ENCODE results near the gene IGFBP7. TPM values are rescaled to one million over a fixed set of nuclear protein-coding genes. Genes with fewer than 3 reads are reported as not detected.

Gene IGFBP7
- polyA plus RNA-seq, 2 of the 4 experiments (the other 2 are of a cell fraction): 133 to 227 TPM

DNA sequence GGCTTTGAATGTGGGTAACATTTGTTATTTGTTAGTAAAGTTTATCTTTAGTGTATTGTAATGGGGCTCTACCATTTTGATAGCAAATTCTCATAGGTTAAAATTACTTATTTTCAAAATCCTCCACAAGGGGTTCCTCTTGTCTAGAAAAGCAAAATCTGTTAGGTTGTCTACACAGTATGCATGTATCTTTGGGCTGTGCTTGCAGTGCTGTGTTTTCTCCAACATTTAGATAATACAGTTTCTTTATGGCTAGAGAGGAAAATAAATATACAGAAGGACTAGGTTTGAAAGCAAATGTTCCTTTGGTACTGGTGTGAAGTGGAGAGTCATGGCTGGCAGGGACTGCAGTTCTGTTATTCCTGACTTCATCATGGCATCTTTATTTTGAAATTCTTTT, 91.2 kb downstream of the IGFBP7 start:
- no peak; a peak in 2 of 6 replicates for ATAC-seq
- H3K4me2 ChIP-seq: no peak overlapping the region
- ChIA-PET CTCF (interaction anchor here (0.6 kb wide), 1 partner anchor 131 kb away, joined by 5 read pairs; no protein-coding TSS in a partner anchor), POLR2A (no interaction called here)
- H3K9me3 ChIP-seq: no peaks in the 10 kb centered on the region
- no peak for DNase-seq (ENCODE audit: low read depth in 1 of 2, low spot score in 1 of 2)
- H3K4me3 ChIP-seq: no peak overlapping the region
- FAIRE-seq: no peak
- TF ChIP-seq CBX8 (IDR thresholded peaks at IDR 0.05) (no peak), POLR2AphosphoS2 (conservative IDR thresholded peaks at IDR 0.05; ENCODE audit: low read length) (no peak), NFE2L2 (conservative IDR thresholded peaks at IDR 0.05; ENCODE audit: low read length) (no peak)
- peaks cover 9% of the 10 kb centered on the region; the same call in 2 of the 3 replicates for H3K4me1 ChIP-seq
- no peak overlapping the region for H3K27ac ChIP-seq

DNA sequence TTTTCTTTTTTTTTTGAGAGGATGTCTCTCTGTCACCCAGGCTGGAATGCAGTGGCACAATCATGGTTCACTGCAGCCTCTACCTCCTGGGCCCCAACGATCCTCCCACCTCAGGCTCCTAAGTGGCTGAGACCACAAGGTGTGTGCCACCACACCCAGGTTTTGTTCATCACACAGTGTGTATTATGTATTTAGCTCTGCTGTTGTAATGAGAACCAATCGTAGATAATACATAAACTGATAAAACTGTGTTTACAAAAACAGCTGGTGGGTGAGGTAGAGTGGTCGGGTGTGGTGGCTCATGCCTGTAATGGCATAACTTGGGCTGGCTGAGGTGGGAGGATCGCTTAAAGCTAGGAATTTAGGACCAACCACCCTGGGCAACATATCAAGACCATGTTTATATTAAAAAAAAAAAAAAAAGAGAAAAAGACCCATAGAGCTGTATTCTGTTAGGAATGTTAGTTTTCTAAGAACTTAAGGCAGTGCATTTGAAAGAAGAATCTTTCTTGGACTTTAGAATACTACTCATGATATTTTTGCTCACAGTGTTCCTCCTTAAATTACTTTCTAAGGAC, 96.6 kb downstream of the IGFBP7 start:
- Histone ChIP-seq H3K9me3 (no peaks in the 10 kb centered on the region), H3K4me1 (no peaks in the 10 kb centered on the region), H3K4me2 (no peak overlapping the region), H3K4me3 (no peak overlapping the region), H3K27ac (no peak overlapping the region)
- WGBS (ENCODE audit: missing lambda C conversion rate): 84% methylated on average over 4 of the region's 4 CpGs
- ATAC-seq (no peak), FAIRE-seq (no peak), DNase-seq (ENCODE audit: low read depth in 1 of 2, low spot score in 1 of 2) (no peak)
- TF ChIP-seq, protein P1, sequence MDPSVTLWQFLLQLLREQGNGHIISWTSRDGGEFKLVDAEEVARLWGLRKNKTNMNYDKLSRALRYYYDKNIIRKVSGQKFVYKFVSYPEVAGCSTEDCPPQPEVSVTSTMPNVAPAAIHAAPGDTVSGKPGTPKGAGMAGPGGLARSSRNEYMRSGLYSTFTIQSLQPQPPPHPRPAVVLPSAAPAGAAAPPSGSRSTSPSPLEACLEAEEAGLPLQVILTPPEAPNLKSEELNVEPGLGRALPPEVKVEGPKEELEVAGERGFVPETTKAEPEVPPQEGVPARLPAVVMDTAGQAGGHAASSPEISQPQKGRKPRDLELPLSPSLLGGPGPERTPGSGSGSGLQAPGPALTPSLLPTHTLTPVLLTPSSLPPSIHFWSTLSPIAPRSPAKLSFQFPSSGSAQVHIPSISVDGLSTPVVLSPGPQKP (IDR thresholded peaks at IDR 0.05; ENCODE audit: low read depth, low read length): no peak
- TF ChIP-seq FOXS1 (CRISPR knock-in tag; IDR thresholded peaks at IDR 0.05): no peak
- no peak for TF ChIP-seq MAZ (IDR thresholded peaks at IDR 0.05; ENCODE audit: borderline replicate concordance, low read depth, low read length)
- CTCF ChIA-PET: interaction anchor here (0.6 kb wide), 1 partner anchor 150 kb away, joined by 4 read pairs; no protein-coding TSS in a partner anchor
- POLR2A ChIA-PET: no interaction called here

DNA sequence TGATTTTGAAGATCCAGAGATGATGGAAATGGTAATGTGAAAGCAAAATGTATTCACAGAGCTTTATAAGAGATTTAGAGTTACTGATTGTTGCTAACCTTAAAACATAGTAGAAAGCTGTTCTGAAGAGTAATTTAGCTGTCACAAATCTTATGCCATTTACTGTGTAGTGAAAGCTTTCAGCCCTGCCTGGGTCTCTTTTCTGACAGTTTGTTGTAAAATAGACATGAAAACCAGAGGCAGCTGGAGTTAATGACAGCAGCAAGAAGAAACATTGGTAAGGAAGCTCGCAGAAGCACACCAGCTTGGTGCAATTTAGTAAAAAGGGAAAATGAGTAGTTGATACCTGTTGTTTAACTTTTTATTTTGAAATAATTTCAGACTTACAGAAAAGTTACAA, 110.4 kb downstream of the IGFBP7 start:
- FAIRE-seq: no peak
- ChIA-PET POLR2A (interaction anchor here (0.7 kb wide), 1 partner anchor 21 kb away, joined by 4 read pairs; the partner anchor contains the start of gene POLR2B), CTCF (no interaction called here)
- TF ChIP-seq POLR2AphosphoS2 (conservative IDR thresholded peaks at IDR 0.05; ENCODE audit: low read length) (no peak), CHD2 (IDR thresholded peaks at IDR 0.05; ENCODE audit: low read length, partially characterized antibody) (no peak), CBX8 (IDR thresholded peaks at IDR 0.05) (no peak), HEYL (CRISPR knock-in tag; IDR thresholded peaks at IDR 0.05) (no peak), HOXB13 (CRISPR knock-in tag; IDR thresholded peaks at IDR 0.05; ENCODE audit: low read depth) (no peak), RCOR1 (IDR thresholded peaks at IDR 0.05; ENCODE audit: low read depth, low read length) (no peak), RAD21 (conservative IDR thresholded peaks at IDR 0.05 in 1 of 2, IDR thresholded peaks at IDR 0.05 in 1 of 2) (no peak), NPAS2 (CRISPR knock-in tag; IDR thresholded peaks at IDR 0.05; ENCODE audit: borderline replicate concordance) (no peak), NFE2L2 (conservative IDR thresholded peaks at IDR 0.05; ENCODE audit: low read length) (no peak), TP53 (CRISPR knock-in tag; IDR thresholded peaks at IDR 0.05) (no peak), CBX2 (IDR thresholded peaks at IDR 0.05; ENCODE audit: borderline replicate concordance, low read depth) (no peak), POLR2A (IDR thresholded peaks at IDR 0.05; ENCODE audit: low read length) (no peak), RNF2 (IDR thresholded peaks at IDR 0.05; ENCODE audit: borderline replicate concordance, low read depth) (no peak)
- TF ChIP-seq, protein P2, sequence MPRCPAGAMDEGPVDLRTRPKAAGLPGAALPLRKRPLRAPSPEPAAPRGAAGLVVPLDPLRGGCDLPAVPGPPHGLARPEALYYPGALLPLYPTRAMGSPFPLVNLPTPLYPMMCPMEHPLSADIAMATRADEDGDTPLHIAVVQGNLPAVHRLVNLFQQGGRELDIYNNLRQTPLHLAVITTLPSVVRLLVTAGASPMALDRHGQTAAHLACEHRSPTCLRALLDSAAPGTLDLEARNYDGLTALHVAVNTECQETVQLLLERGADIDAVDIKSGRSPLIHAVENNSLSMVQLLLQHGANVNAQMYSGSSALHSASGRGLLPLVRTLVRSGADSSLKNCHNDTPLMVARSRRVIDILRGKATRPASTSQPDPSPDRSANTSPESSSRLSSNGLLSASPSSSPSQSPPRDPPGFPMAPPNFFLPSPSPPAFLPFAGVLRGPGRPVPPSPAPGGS (IDR thresholded peaks at IDR 0.05): no peak
- TF ChIP-seq, protein P3, sequence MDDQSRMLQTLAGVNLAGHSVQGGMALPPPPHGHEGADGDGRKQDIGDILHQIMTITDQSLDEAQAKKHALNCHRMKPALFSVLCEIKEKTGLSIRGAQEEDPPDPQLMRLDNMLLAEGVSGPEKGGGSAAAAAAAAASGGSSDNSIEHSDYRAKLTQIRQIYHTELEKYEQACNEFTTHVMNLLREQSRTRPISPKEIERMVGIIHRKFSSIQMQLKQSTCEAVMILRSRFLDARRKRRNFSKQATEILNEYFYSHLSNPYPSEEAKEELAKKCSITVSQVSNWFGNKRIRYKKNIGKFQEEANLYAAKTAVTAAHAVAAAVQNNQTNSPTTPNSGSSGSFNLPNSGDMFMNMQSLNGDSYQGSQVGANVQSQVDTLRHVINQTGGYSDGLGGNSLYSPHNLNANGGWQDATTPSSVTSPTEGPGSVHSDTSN (IDR thresholded peaks at IDR 0.05): no peak
- TF ChIP-seq, protein P4, sequence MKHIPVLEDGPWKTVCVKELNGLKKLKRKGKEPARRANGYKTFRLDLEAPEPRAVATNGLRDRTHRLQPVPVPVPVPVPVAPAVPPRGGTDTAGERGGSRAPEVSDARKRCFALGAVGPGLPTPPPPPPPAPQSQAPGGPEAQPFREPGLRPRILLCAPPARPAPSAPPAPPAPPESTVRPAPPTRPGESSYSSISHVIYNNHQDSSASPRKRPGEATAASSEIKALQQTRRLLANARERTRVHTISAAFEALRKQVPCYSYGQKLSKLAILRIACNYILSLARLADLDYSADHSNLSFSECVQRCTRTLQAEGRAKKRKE (CRISPR knock-in tag; IDR thresholded peaks at IDR 0.05; ENCODE audit: low read depth): no peak
- Histone ChIP-seq H3K27ac (no peak overlapping the region), H3K4me2 (no peak overlapping the region), H3K4me3 (no peak overlapping the region), H3K4me1 (no peaks in the 10 kb centered on the region), H3K9me3 (no peaks in the 10 kb centered on the region)
- 100% methylated on average over 1 of the region's 1 CpG for WGBS (ENCODE audit: missing lambda C conversion rate)
- no peak for ATAC-seq
- DNase-seq (ENCODE audit: low read depth in 1 of 2, low spot score in 1 of 2): no peak
